Stomach (tissue), 9 donors: ENCODE results near the gene ADISSP. TPM values are rescaled to one million over a fixed set of nuclear protein-coding genes. Genes with fewer than 3 reads are reported as not detected.

Experiments used
- DNase-seq, 2 donors: peaks; one replicate each; pipeline versions ENCODE4 v3.0.0 to v3.0.0-alpha.2; 2013 to 2019
- H3K27ac ChIP-seq, 5 donors: fragments of 200-600 bp in 4 of 5; sonication (generic) in 4 of 5; one replicate each; pipeline ENCODE4 v1.5.1; 2013 to 2019; ENCODE audit warnings: mild to moderate bottlenecking in 1 of 5, moderate library complexity in 1 of 5
- H3K27me3 ChIP-seq, 3 donors: fragments of 200-600 bp; sonication (generic); one replicate each; pipeline ENCODE4 v1.5.1; 2017 to 2019; ENCODE audit warnings: mixed run types in 1 of 3
- H3K36me3 ChIP-seq, 4 donors: fragments of 200-600 bp; sonication (generic); 1 replicate in 3 of 4; 2 replicates in 1 of 4; pipeline ENCODE4 v1.5.1; 2016 to 2019
- H3K4me1 ChIP-seq, 4 donors: fragments of 200-600 bp; sonication (generic); one replicate each; pipeline ENCODE4 v1.5.1; 2016 to 2019
- H3K4me3 ChIP-seq, 4 donors: fragments of 200-600 bp; sonication (generic) in 3 of 4; one replicate each; pipeline ENCODE4 v1.5.1; 2016 to 2019; ENCODE audit warnings: mild to moderate bottlenecking in 1 of 4
- H3K9me3 ChIP-seq, 4 donors: fragments of 200-600 bp; sonication (generic); one replicate each; pipeline ENCODE4 v1.5.1; 2016 to 2019
- EP300 ChIP-seq: sonication (generic); formaldehyde crosslinking; IDR thresholded peaks from one replicate; pipeline ENCODE4 v1.6.1; 2017; ENCODE audit warnings: antibody characterized with exemption
- POLR2A ChIP-seq, 4 donors: fragments of 450-650 bp; IDR thresholded peaks; one replicate each; pipeline ENCODE4 v1.6.1; 2016; ENCODE audit warnings: antibody characterized with exemption in 4 of 4, control low read depth in 2 of 4, mild to moderate bottlenecking in 1 of 4, moderate library complexity in 1 of 4
- POLR2AphosphoS5 ChIP-seq, 3 donors: sonication (generic); formaldehyde crosslinking; IDR thresholded peaks; one replicate each; pipeline ENCODE4 v1.6.1; 2016; ENCODE audit warnings: antibody characterized with exemption in 3 of 3
- WGBS, 5 donors: extraction: QIAGEN DNeasy Blood & Tissue Kit in 3 of 5; methylation state at CpG; one replicate each; pipeline versions ENCODE4 v1.1.5 to v1.1.7; 2013 to 2018; 5-methylcytosine and 5-hydroxymethylcytosine counted together
- intact Hi-C: fragments of 100-400 bp; cut with DNase I; formaldehyde crosslinking; loops from one replicate; pipeline ENCODE4 v1.15.1; 2023; ENCODE audit warnings: low total_unique reads
- polyA plus RNA-seq, 3 donors: library from polyadenylated mRNA; stranded (reverse); fragments of 200-250 nt; gene quantifications; one replicate each; pipeline ENCODE4 v1.2.3, GENCODE V29; 2013
- total RNA-seq, 5 donors: library from RNA; depleted of rRNA; stranded (reverse); fragments of >200 nt; gene quantifications; one replicate each; pipeline versions ENCODE4 v1.1.0 to v1.2.3, GENCODE V29; 2014 to 2016
- TF ChIP-seq, protein P1 (sequence below), 7 experiments: fragments of 450-650 bp in 4 of 7; fragments of 200-600 bp in 3 of 7; sonication (generic) in 3 of 7; IDR thresholded peaks; one replicate each; pipeline ENCODE4 v1.5.1; 2016 to 2019; ENCODE audit warnings: antibody characterized with exemption in 7 of 7, control low read depth in 2 of 7, mild to moderate bottlenecking in 1 of 7
- donor health status: healthy with polysubstance abuse.
- donor health status: Bipolar disorder and iron deficiency.
- donor health status: healthy.

Gene ADISSP
- total and polyA plus RNA-seq, 8 donors = 5.9 to 136 (median 27.4) TPM

DNA sequence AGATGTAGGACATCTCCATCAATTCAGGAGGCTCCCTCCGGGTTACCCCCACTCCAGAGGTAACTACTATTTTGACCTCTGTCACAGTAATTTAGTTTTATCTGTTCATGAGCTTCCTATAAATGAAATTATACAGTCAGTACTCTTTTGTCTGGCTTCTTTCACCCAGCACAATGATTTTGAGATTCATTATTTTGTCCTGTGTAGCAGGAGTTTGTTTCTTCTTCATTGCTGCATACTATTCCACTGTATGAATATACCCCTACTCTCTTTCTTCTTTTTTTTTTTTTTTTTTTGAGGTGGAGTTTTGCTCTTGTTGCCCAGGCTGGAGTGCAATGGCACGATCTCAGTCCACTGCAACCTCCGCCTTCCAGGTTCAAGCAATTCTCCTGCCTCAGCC is 41.0 kb upstream of the ADISSP start:
- no peaks in the 10 kb centered on the region for H3K27me3 ChIP-seq
- 79 to 86% (median 82%) methylated on average over 3 of the region's 3 CpGs for WGBS, 5 donors
- intact Hi-C loops = no loop called here
- no peak for TF ChIP-seq POLR2A (IDR thresholded peaks at IDR 0.05)
- TF ChIP-seq, protein P1, sequence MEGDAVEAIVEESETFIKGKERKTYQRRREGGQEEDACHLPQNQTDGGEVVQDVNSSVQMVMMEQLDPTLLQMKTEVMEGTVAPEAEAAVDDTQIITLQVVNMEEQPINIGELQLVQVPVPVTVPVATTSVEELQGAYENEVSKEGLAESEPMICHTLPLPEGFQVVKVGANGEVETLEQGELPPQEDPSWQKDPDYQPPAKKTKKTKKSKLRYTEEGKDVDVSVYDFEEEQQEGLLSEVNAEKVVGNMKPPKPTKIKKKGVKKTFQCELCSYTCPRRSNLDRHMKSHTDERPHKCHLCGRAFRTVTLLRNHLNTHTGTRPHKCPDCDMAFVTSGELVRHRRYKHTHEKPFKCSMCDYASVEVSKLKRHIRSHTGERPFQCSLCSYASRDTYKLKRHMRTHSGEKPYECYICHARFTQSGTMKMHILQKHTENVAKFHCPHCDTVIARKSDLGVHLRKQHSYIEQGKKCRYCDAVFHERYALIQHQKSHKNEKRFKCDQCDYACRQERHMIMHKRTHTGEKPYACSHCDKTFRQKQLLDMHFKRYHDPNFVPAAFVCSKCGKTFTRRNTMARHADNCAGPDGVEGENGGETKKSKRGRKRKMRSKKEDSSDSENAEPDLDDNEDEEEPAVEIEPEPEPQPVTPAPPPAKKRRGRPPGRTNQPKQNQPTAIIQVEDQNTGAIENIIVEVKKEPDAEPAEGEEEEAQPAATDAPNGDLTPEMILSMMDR (IDR thresholded peaks at IDR 0.05) = no peak
- TF ChIP-seq POLR2AphosphoS5 (IDR thresholded peaks at IDR 0.05) = no peak
- TF ChIP-seq EP300 = no peak
- H3K9me3 ChIP-seq = no peaks in the 10 kb centered on the region
- H3K36me3 ChIP-seq = peaks cover 20 to 26% (median 25%) of the 10 kb centered on the region in 4 donors
- DNase-seq = no peak
- H3K4me3 ChIP-seq = no peak overlapping the region
- peaks cover 66 to 86% (median 78%) of the 10 kb centered on the region in 4 donors for H3K4me1 ChIP-seq
- peak overlapping the region; percentile 87 to 99 (median 96) for H3K27ac ChIP-seq

DNA sequence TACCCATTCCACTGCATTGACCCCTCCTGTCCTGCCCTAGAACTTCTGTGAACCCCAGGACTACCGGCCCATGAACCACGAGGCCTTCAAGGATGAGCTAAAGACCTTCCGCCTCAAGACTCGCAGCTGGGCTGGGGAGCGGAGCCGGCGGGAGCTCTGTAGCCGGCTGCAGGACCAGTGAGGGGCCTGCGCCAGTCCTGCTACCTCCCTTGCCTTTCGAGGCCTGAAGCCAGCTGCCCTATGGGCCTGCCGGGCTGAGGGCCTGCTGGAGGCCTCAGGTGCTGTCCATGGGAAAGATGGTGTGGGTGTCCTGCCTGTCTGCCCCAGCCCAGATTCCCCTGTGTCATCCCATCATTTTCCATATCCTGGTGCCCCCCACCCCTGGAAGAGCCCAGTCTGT is 37.2 kb upstream of the ADISSP start:
- TF ChIP-seq POLR2AphosphoS5 (IDR thresholded peaks at IDR 0.05) (no peak), EP300 (no peak), POLR2A (IDR thresholded peaks at IDR 0.05) (no peak)
- TF ChIP-seq, protein P1 (IDR thresholded peaks at IDR 0.05) = no peak
- WGBS, 5 donors = 90 to 100% (median 93%) methylated on average over 1 to 11 of the region's 11 CpGs
- peaks cover 53 to 64% (median 63%) of the 10 kb centered on the region in 4 donors for H3K36me3 ChIP-seq

DNA sequence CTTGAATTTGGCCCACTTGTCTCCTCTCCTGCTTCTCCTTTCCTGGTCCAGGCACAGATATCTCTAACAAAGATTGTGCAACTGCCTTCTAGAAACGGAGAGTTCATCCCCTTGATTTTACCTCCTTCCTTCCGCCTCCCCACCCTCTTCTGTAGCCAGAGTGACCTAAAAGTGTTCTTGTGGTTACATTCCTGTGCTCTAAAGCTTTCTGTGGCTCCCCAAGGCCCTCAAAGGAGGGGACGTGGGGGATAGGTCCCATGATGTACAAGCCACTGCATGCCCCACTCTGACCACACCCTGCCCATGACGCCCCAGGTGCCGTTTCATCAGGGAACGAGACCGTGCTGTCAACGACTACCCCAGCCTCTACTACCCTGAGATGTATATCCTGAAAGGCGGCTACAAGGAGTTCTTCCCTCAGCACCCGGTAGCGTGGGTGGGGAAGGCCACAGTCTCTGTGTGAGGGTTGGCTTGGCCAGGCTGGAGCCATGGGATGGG is 36.8 kb upstream of the ADISSP start:
- peak in 1 of 2 donors; percentile 14 for DNase-seq
- H3K27ac ChIP-seq = peak overlapping the region in 4 of 5 donors; percentile 87 to 99 (median 97)
- H3K9me3 ChIP-seq = no peaks in the 10 kb centered on the region
- WGBS, 5 donors = 83 to 93% (median 86%) methylated on average over 10 to 11 of the region's 11 CpGs
- H3K36me3 ChIP-seq = peaks cover 53 to 67% (median 65%) of the 10 kb centered on the region in 4 donors
- no peak for TF ChIP-seq POLR2AphosphoS5 (IDR thresholded peaks at IDR 0.05)
- TF ChIP-seq EP300 = no peak
- intact Hi-C loops = no loop called here
- H3K4me3 ChIP-seq = no peak overlapping the region
- no peaks in the 10 kb centered on the region for H3K27me3 ChIP-seq
- peaks cover 40 to 80% (median 58%) of the 10 kb centered on the region in 4 donors for H3K4me1 ChIP-seq

More for the DNA sequence above, 37.2 kb upstream of the ADISSP start:
- peak overlapping the region in 4 of 5 donors; percentile 87 to 99 (median 97) for H3K27ac ChIP-seq
- DNase-seq = peak in 1 of 2 donors; percentile 1
- intact Hi-C loops = no loop called here
- H3K9me3 ChIP-seq = no peaks in the 10 kb centered on the region
- H3K4me1 ChIP-seq = peaks cover 37 to 78% (median 56%) of the 10 kb centered on the region in 4 donors
- no peaks in the 10 kb centered on the region for H3K27me3 ChIP-seq
- no peak overlapping the region for H3K4me3 ChIP-seq

DNA sequence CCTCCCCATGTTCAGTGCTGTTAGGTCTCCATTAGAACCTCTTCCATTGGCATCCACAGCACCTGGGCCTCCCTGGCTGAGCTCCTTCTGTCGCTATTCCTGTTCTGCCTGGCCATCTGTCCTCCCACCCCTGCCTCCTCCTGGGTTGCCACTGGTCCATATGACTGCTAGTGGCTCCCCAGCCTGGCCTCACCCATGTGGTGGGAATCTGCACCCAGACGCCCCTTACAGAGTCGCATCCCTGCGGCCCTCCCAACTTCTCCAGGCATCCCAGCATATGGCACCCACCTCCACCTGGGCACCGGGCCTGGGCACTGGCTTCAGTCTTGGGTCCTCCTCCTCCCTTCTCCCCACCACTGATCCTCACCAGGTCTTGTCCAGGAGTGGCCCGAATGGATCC is 36.3 kb upstream of the ADISSP start:
- Histone ChIP-seq H3K4me3 (no peak overlapping the region), H3K9me3 (no peaks in the 10 kb centered on the region), H3K27ac (peak overlapping the region in 2 of 5 donors; percentile 96 to 98), H3K27me3 (no peaks in the 10 kb centered on the region), H3K4me1 (peaks cover 44 to 81% (median 61%) of the 10 kb centered on the region in 4 donors), H3K36me3 (peaks cover 53 to 71% (median 68%) of the 10 kb centered on the region in 4 donors)
- TF ChIP-seq EP300 = no peak
- TF ChIP-seq, protein P1 (IDR thresholded peaks at IDR 0.05) = no peak
- intact Hi-C loops = no loop called here
- DNase-seq = peak in 1 of 2 donors; percentile 1
- WGBS, 5 donors = 75 to 93% (median 90%) methylated on average over 6 of the region's 6 CpGs

DNA sequence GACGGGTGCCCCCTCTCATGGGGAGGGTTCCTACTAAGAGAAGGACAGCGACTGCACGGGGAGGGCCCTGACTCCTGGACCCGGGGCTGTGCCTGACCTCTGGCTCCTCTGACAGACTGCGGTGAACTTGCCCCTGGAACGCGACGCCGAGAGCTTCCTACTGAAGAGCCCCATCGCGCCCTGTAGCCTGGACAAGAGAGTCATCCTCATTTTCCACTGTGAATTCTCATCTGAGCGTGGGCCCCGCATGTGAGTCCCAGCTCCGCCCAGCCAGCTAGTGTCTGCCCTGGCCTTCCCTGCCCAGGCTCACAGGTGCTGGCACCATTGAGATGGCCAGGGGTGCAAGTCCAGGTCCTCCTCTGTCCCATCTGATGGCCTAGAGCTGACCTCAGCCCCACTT is 35.7 kb upstream of the ADISSP start:
- H3K27me3 ChIP-seq = no peaks in the 10 kb centered on the region
- intact Hi-C loops = no loop called here
- H3K36me3 ChIP-seq = peaks cover 53 to 75% (median 70%) of the 10 kb centered on the region in 4 donors
- H3K27ac ChIP-seq = peak overlapping the region in 1 of 5 donors; percentile 98
- H3K4me1 ChIP-seq = peaks cover 47 to 81% (median 62%) of the 10 kb centered on the region in 4 donors
- no peak overlapping the region for H3K4me3 ChIP-seq
- peak in 1 of 2 donors; percentile 2 for DNase-seq
- 89 to 95% (median 94%) methylated on average over 14 of the region's 14 CpGs for WGBS, 5 donors
- no peaks in the 10 kb centered on the region for H3K9me3 ChIP-seq
- TF ChIP-seq POLR2A (IDR thresholded peaks at IDR 0.05) = no peak
- no peak for TF ChIP-seq EP300
- TF ChIP-seq, protein P1 (IDR thresholded peaks at IDR 0.05) = no peak
- TF ChIP-seq POLR2AphosphoS5 (IDR thresholded peaks at IDR 0.05) = no peak
